Measurements from ENCODE around the gene JPH2.

JPH2 gene

DNA sequence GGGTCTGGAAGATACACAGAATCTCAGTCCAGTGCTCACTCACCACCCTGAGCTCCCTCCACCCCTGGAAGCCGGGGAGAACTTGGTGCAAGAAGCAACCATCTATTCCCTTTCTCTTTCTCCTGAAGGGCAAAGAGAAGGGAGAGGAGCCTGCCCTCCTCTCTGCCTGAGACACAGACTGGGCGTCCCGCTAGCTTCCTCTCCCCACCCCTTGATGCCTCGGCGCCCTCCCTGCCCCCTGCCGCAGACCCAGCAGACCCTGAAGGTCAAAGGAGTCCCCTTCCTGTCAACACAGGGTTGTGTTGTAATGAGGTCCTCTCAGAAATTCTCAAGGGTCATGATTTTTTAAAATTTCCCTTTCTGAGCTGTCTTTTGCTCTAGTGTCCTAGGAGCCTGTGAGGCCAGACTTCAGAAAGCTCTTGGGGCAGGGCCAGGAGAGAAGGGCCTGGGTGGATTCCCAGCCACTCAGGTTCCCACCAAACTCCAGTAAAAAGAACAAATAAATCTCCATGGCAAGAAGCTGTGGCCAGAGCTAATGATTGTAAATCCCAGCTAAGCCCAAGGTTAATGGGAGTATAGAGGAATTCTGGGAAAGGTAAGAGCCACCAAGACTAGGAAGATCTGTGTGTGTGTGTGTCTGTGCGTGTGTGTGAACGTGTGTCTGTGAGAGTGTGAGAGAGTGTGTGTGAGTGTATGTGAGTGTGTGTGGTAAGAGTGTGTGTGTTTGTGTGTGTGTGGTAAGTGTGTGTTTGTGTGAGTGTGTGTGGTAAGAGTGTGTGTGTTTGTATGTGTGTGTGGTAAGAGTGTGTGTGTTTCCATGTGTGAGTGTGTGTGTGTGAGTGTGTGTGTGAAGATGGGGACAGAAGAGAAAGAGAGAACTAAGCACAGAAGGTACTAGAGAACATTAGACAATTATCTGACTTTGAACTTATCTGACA is 1.1 kb upstream of the JPH2 start:
- DNase-seq (ENCODE audit: low spot score) = peak; percentile 21

DNA sequence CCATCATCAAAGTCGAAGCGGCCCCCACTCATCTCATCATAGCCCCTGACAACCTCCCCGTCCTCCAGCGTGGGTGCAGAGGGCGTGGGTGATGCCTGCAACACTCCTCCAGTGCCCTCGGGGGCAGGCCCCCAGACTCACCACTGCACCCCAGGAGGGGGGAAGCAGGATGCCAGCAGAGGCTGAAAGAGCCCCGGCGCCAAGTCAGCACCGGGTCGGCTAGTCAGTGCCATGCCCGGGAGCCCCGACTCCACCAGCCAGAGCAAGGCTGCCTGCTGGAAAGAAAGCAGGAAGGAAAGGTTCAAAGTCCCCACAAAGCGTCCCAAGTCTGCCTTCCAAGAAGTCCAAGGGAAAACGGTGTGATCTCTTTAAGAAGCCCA is 324 bp downstream of the JPH2 start:
- DNase-seq (ENCODE audit: low spot score) = no peak

DNA sequence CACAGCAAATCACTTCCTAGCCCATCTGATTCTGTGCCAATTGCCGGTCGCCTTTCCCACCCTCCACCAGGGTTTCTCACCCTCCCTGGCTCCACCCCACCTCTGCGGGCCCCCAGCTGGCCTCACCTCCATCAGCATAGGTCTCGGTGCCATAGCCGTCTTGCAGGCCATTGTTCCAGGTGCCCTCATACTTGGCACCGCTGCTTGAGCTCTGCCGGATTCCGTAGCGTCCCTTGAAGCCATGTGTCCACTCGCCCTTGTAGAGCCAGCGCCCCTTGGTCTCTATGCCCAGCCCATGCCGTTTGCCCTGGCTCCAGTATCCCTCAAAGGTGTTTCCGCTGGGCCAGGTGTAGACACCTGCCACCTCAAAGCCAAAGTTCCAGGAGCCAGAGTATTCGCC is 787 bp downstream of the JPH2 start:
- no peak for DNase-seq (ENCODE audit: low spot score)

DNA sequence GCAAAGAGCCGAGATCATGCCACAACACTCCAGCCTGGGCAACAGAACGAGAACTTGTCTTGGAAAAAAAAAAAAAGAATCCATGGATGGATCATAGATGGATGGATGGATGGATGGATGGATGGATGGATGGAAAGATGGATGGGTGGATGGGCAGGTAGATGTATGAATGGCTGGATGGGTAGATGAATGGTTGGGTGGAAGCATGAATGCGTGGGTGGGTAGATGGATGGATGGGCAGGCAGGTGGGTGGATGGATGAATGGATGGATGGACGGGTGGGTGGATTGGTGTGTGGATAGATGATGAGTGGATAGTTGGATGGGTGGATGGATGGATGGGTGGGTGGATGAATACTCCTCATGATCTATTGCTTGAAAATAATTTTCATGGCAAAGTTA is 1.4 kb downstream of the JPH2 start:
- no peak for DNase-seq (ENCODE audit: low spot score)

DNA sequence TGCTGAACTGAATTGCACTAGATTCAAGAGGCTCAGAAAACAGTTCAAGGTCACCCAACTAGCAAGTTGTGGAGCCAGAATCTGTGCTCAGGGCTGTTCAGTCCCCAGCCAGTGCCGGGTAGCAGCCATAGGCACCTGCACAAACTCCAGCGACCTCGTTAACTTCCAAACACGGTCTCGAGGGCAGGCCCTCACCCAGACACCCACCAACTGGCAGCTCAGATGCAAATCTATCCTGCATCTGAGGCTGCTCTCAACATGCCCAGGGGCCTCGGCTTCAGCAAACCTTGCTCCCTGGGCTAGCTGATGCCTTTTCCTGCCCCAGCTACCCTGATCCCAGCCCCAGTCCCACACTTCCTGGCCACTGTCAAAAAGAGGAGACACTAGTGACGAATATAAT is 3.7 kb downstream of the JPH2 start:
- no peak for DNase-seq (ENCODE audit: low spot score)

DNA sequence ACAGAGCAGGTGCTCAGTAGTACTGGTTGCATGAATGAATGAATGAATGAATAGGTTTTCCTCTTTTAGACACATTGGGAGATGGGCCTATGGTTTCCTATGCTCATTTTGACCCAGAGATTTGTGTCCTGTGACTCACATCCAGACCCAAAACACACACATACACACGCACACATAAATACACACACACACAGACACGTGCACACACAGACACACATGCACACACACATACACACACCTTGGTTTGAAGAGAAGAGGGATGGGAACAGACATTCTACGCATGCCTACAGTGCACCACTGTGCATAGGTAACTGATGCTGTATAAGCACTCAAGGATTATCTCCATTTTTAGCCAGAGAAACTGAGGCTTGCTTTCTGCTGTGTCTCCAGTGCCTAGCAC is 4.1 kb downstream of the JPH2 start:
- DNase-seq (ENCODE audit: low spot score) = no peak

DNA sequence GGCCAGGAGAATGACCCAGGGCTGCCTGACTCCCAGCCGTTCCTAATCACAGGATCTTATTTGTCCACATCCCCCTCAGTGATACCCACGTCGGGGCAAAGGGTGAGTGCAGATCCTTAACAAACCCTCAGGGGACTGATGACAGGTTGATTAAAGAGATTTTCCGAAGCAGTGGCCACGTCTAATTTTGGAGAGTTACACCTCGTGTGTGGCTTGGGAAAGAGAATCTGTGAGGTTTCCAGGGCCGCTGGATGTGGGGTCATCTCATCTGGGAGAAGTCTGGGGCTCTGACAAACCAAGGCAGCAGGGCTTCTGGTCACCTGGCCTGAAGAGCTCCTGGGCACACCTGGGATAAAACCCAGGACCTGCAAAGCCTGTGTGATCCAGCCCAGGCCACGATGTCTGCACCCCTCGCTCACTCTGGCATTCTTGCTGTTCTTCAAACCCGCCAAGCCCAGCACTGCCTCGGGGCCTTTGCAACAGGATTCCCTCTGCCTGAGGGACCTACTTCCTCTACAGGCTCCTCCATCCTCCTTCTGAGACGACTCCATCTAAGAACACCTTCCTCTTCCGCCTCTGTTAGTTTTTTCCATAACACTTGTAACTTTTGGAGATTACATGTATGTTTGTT is 4.7 kb downstream of the JPH2 start:
- DNase-seq (ENCODE audit: low spot score) = no peak

DNA sequence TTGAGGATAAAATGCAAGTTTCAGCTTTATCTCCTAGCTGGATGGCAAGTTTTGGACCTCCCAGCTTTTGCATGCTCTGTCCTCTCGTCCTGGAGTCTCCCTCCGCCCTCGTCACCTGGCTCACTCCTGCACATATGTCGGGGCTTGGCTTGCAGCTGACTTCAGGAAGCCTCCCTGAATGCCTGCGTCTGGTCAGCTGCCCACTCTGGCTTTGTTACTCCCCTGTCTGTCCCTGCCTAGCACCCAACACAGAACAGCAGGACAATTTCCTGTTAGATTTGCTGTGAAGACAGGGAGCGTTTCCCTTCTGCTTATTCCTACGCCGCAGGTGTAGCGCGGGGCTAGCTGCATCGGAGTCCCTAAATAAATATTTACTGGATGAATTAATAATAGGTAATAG is 5.4 kb downstream of the JPH2 start:
- DNase-seq (ENCODE audit: low spot score) = no peak

DNA sequence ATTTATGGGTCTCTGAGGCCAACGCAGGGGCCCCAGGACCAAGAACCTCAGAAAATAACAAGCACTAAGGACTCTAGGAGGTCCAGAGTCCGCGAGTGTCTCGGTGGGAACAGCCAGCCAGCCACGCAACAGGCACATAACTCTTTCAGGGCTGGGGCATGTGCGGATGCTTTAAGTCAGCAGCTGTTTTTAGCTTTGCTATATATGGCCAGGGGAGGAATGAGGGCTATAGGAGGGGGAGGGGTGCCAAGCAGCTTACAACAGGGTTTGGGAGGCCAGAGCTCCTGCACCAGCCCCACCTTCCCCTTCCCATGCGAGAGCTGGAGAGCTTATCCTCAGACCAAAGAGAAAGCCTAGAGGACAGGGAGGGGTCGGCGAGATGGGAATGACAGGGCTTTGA is 6.2 kb downstream of the JPH2 start:
- DNase-seq (ENCODE audit: low spot score) = peak; percentile 71

DNA sequence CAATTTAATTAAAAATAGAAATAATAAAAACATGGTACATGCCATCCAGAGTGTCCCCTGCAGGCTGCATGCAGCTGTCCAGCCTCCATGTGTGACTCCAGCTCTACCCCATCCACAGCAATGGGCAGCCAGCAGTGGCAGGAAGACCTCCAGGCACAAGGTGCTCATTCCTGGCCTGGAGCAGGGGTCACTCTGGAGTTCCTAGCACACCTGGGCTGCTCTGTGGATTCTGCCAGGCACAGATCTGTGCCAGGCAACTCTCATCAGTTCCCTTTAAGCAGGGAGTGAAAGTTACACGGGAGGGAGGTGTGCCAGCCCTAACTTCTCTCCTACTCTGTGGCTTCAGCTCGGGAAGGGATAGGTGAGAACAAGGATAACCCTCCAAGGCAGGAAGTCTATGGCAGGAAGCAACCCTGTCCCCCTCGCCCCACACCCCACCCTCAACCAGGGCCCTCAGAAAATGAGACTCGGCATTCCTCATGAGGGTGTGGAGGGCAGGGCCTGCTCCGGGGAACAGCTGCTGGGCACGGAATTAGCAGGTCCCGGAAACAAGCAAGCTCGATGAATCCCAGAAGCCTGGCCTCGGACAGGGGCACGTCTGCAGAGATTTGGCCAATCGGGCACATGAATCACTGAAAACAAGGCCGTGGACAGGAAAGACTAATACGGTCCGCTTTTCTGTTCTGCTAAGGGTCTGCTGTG is 10.0 kb downstream of the JPH2 start:
- DNase-seq (ENCODE audit: low spot score) = no peak

DNA sequence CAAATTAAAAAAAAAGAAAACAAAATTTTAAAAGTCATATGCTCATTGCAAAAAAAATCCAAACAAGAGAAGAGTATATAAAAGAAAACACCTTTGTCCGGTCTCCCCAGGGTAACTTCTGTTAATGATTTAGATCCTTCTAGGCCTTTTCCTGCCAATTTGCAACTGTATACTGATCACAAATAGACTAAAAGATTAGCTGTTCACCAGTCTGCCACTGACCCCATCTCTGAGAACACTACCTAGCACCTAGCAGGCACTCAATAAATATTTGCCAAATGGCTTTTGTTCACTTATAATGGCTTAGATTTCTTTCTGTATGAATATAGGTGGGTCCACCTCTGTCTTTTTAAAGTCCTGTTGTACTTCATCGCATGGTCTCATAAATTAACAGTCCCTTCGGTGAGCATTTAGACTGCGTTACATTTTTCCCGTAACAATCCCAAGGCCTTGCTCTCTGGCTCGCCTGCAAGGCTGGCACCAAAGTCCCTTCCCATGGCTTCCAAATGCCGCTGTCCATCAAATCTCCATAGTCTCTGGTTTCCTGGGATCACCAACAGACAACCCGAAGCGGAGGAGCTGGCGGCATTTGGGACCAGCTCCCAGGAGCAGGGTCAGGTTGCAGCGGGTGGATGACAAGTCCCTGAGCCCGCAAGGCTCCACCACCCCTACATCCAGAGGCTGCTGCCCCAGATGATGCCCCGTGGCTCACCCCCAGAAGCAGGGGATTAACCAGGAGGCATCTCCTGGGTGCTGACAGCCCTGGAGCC is 11.8 kb downstream of the JPH2 start:
- no peak for DNase-seq (ENCODE audit: low spot score)

DNA sequence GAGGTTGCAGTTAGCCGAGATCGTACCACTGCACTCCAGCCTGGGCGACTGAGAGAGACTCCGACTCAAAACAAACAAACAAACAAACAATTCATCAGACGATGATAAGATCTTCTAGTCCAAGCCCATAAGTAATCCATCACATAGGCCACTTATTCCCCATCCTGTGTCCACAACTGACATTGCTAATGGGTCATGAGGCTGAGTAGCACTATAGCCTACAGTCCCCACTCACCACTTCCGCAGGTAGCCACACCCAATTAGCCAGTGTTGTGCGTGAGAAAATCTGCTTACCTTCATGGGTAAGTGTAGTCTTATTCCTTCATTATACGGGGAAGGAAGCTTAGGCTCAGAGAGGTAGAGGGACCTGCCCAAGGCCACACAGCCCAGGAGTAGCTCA is 13.1 kb downstream of the JPH2 start:
- no peak for DNase-seq (ENCODE audit: low spot score)

DNA sequence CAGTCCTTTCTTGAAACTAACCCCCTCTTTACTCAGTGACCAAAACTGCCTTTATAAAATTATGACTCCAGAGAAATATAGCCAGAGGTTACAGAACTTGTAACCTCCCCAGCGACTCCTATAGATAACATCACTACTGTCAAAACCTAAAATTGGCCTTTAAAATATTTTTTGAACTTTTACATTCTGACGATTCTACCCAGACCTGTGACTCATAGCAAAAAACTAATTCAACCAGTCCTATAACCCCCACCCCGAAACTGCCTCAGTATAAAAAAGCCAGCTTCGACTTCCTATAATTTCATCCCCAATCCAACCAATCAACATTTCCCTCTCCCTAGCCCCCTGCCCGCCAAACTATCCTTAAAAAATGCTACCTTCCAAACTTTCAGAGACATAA is 13.9 kb downstream of the JPH2 start:
- no peak for DNase-seq (ENCODE audit: low spot score)

DNA sequence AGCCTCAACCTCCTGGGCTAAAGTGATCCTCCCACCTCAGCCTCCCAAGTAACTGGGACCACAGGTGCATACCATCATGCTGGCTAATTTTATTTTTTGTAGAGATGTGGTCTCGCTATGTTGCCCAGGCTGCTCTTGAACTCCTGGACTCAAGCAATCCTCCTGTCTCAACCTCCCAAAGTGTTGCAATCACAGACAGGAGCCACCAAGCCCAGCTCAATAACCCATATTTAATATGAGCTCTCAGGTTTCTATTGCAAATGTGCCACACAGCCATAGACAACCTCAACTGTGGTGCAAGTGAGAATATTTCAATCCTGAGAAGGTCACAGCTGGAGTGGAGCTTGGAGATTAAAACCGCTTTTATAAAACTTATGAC is 14.4 kb downstream of the JPH2 start:
- DNase-seq (ENCODE audit: low spot score) = no peak

DNA sequence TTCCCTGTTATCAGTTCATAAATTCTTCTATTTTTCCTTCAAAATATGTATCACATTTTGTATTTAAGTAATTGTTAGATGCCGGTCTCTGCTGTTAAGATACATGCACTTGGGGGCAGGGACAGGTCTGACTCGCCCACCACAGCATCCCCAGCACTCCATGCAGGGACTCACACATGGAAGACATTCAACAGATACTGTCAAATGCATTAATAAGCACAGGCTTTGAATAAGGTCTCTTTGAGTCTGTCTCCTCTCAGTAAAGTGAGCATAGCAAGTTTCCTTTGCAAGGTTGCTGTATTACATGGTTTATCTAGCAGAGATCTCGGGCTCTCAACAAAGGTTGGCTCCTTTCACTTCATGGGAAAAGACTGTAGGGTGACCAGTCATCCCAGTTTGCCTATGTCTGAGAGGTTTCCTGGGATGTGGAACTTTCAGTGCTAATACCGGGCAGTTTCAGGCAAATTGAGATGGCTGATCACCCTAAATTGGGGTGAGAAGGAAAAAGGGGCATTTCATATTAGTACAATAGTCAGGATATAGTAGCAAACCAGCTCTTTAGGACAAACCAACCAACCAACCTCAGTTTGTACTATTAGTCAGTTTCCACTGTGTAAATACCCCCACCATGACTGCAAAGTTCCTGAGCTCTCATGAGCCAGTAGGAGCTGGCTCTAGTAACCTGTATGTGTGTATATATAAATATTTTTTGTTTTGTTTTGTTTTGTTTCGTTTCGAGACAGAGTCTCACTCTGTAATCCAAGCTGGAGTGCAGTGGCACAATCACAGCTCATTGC is 15.0 kb downstream of the JPH2 start:
- no peak for DNase-seq (ENCODE audit: low spot score)

DNA sequence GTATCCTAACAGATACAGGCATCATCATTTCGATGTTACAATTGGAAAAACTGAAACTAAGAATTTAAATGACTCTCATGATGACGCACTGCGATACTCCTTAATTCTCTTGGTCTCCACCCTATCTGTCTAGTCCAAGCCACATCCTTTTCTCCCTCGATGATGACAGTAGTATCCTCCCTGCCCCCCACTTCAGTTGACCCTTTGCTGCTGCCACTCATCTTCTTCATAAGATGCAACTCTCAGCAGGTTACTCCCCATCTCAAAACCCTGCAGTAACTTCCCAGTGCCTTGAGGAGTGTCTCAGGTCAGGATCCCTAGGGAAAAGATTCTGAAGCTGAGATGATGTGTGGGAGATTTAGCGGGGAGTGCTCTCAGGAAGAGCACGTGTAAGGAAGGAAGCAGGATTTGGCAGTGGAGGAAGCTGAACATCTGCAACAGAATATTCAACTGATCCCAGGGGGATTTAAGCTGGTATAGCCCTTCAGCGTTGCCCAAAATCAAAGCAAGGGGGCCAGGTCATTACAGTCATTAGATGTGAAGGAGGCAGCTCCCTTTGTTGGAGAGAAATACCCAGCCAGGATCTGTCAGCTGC is 16.1 kb downstream of the JPH2 start:
- peak; percentile 76 for DNase-seq (ENCODE audit: low spot score)

DNA sequence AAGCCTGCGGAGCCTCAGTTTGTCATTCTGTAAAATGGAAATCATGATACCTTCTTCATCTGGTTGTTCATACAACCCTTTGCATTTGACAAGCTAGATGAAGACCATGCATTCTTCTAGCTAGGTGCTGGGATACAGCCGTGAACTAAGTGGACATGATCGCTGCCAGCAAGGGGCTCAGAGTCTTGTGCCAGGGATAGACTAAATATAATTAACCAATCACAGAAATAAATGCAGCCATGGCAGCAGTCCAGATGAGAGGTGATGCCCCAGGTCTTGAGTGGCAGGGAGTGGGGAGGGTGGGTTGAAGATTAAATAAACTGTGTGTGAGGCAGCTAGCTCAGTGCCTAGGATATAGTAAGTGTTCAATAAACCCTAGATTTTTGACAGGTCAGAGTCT is 19.3 kb downstream of the JPH2 start:
- no peak for DNase-seq (ENCODE audit: low spot score)

DNA sequence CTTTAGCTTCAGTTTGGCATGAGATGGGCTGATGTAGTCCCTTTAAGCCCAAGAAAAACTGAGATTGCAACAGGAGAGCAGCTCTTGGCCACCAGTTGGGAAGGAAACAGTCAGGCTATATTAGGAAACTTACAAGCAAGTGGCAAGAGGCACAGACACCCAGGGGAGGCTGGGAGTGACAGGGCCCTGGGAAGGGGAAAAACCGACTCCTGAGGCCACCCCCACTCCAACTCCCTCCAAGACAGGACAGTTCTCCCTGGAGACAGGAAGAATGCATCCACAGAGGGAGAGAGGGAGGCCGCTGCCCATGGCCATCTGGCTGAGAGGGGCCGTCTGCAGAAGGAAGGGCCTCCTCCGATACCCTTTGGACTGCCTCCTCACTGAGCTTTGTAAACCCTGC is 20.5 kb downstream of the JPH2 start:
- DNase-seq (ENCODE audit: low spot score) = peak; percentile 89

DNA sequence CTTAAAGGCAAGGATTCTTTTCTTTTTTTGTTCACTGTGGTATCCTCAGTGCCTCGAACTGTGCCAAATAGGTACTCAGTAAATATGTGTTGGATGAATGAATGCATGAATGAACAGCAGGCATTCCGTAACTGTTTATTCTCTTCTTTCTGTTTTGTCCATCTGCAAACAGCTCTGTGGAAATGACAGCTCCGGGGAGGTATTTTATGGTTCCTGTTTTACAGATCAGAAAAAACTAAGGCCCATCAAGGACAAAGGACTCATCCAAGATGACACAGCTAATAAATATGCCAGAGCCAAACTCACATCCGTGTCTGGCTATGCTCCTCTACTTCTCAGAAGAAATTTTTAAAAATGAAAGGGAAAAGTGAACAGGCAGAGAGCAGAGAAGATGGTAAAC is 21.0 kb downstream of the JPH2 start:
- peak; percentile 77 for DNase-seq (ENCODE audit: low spot score)

DNA sequence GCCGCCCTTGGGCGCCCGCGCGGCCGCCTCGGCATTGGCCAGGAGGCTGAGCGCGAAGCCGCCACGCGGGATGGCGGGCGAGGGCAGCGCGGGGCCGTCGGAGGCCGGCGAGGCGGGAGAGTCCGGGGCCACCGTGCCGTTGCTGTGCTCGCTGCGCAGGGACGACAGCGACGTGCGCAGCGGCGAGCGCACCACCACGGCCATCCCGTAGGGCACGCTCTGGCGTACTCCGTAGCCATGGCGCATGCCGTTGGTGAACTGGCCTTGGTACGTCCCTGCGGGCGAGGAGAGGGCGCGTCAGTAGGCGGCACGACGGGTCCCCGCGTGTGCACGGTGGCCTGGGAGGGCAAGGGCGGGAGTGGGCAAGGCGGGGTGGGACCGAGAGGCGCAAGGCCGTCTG is 26.9 kb downstream of the JPH2 start:
- DNase-seq (ENCODE audit: low spot score) = no peak

DNA sequence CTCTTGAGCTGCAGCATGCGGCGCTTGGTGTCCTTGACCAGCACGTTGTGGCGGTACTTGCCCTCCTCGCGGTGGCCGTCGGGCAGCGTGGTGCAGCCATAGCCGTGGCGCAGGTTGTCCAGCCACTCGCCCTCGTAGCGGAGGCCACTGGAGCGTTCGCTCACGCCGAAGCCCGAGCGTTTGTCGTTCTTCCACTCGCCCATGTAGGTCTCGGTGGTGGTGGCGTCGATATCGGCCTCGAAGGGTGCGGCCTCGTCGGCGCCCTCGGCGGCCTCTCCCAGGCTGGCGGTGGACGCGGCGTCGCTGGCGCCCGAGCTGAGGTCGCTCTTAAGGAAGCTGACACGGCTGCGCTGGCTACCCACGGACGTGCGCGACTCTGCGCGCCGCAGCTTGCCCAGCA is 27.3 kb downstream of the JPH2 start:
- no peak for DNase-seq (ENCODE audit: low spot score)
